ENCODE data around the gene ARL5C.

ARL5C gene

DNA sequence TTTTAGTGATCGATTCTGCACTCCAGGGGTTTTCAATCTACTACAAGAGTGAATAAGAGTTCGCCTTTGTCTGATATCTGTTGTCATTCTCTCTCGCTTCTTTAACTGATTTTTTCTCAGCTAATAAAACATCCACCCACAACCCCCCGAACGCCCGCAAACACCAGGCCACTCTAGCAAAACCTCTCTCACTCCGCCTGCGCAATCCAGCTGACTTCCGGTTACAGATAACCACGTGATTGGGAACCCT is 33.8 kb upstream of the ARL5C start:
- peaks cover 7 to 66% (median 55%) of the 10 kb centered on the region in 4 experiments for H3K4me1 ChIP-seq (ENCODE audit: control extremely low read depth in 1 of 4, control insufficient read depth in 4 of 4, insufficient read depth in 4 of 4, low read length in 3 of 4)
- H3K4me3 ChIP-seq (ENCODE audit: control insufficient read depth in 1 of 7, extremely low read depth in 1 of 7, insufficient read depth in 4 of 7, low read depth in 2 of 7, low read length in 6 of 7): peak overlapping the region; percentile 50 to 100 (median 89)
- 2% methylated on average over 6 of the region's 10 CpGs for WGBS (ENCODE audit: insufficient coverage)
- POLR2A ChIA-PET: interaction anchor here (0.8 to 1.5 kb wide), 3 partner anchors 9 to 18 kb away, joined by 3 to 6 read pairs (median 3); no protein-coding TSS in a partner anchor
- CTCF ChIA-PET: interaction anchor here (0.6 to 13.9 kb wide), 6 partner anchors 9 to 223 kb away, joined by 3 to 425 read pairs (median 3); no protein-coding TSS in a partner anchor
- peaks cover 17 to 35% (median 29%) of the 10 kb centered on the region in 4 experiments for H3K36me3 ChIP-seq (ENCODE audit: control insufficient read depth in 4 of 4, insufficient read depth in 4 of 4, low read length in 3 of 4)
- peak overlapping the region; percentile 100 for H3K27ac ChIP-seq (ENCODE audit: insufficient read depth in 1 of 2, low read depth in 1 of 2, low read length in 2 of 2, poor library complexity in 1 of 2, severe bottlenecking in 2 of 2)
- DNase-seq: peak; percentile 95 to 98 (median 98)
- no peaks in the 10 kb centered on the region for H3K27me3 ChIP-seq (replicated peaks in 2 of 5; ENCODE audit: control insufficient read depth in 4 of 5, insufficient read depth in 5 of 5, low read length in 4 of 5)
- no peaks in the 10 kb centered on the region for H3K9me3 ChIP-seq (ENCODE audit: control extremely low read depth in 1 of 5, control insufficient read depth in 4 of 5, insufficient read depth in 2 of 5, low read depth in 1 of 5, low read length in 4 of 5)

DNA sequence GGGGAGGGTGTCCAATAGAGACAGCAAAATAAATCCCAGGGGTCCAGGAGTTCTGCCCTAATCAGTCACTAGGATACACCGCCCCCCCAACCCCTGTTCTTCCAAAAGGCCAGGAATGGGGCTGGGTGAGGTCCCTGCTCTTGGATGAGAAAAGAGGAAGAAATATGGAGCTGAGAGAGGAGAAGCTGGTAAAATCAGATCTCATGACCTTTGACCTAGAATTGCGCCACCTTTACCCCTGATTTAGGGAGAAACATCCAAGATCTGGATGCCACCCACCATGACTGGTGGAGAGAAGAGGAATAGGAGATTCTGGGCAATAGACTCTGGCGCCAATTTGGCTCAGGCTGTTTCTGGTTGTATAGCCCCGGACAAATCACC is 32.2 kb upstream of the ARL5C start:
- no peak overlapping the region for H3K27ac ChIP-seq (ENCODE audit: insufficient read depth in 1 of 2, low read depth in 1 of 2, low read length in 2 of 2, poor library complexity in 1 of 2, severe bottlenecking in 2 of 2)
- H3K4me3 ChIP-seq (ENCODE audit: control insufficient read depth in 1 of 7, extremely low read depth in 1 of 7, insufficient read depth in 4 of 7, low read depth in 2 of 7, low read length in 6 of 7): peak overlapping the region in 6 of 7 experiments; percentile 16 to 84 (median 75)
- CTCF ChIA-PET: interaction anchor here (13.9 kb wide), 1 partner anchor 42 kb away, joined by 425 read pairs; no protein-coding TSS in a partner anchor

GRCh38 chr17:39197380-39198185 is 31.6 kb upstream of the ARL5C start, which contains the start of gene CACNB1:
TSS of gene CACNB1 (minus strand) at chr17:39197669. CDS start at chr17:39197495, 174 bp downstream.
- Histone ChIP-seq H3K27ac (ENCODE audit: insufficient read depth in 1 of 2, low read depth in 1 of 2, low read length in 2 of 2, poor library complexity in 1 of 2, severe bottlenecking in 2 of 2) (no peak within 1 kb of the TSS), H3K27me3 (replicated peaks in 2 of 5; ENCODE audit: control insufficient read depth in 4 of 5, insufficient read depth in 5 of 5, low read length in 4 of 5) (no peaks in the 10 kb centered on the region), H3K9me3 (ENCODE audit: control extremely low read depth in 1 of 5, control insufficient read depth in 4 of 5, insufficient read depth in 2 of 5, low read depth in 1 of 5, low read length in 4 of 5) (no peaks in the 10 kb centered on the region), H3K4me1 (ENCODE audit: control extremely low read depth in 1 of 4, control insufficient read depth in 4 of 4, insufficient read depth in 4 of 4, low read length in 3 of 4) (peaks cover 7 to 66% (median 55%) of the 10 kb centered on the region in 4 experiments), H3K36me3 (ENCODE audit: control insufficient read depth in 4 of 4, insufficient read depth in 4 of 4, low read length in 3 of 4) (peaks cover 5 to 20% (median 15%) of the 10 kb centered on the region in 4 experiments), H3K4me3 (ENCODE audit: control insufficient read depth in 1 of 7, extremely low read depth in 1 of 7, insufficient read depth in 4 of 7, low read depth in 2 of 7, low read length in 6 of 7) (peak within 1 kb of the TSS; percentile 63 to 84 (median 73))
- DNase-seq: peak; percentile 39 to 68 (median 53)
- WGBS (ENCODE audit: insufficient coverage): under 1% methylated on average over 21 of the region's 55 CpGs
- ChIA-PET POLR2A (interaction anchor here (0.7 kb wide), 1 partner anchor 446 kb away, joined by 4 read pairs; no protein-coding TSS in a partner anchor), CTCF (interaction anchor here (13.9 kb wide), 1 partner anchor 42 kb away, joined by 425 read pairs; no protein-coding TSS in a partner anchor)

More for the DNA sequence above, 32.2 kb upstream of the ARL5C start:
- POLR2A ChIA-PET: interaction anchor here (0.7 kb wide), 1 partner anchor 445 kb away, joined by 4 read pairs; no protein-coding TSS in a partner anchor
- peak in 1 of 3 donors; percentile 15 for DNase-seq
- no peaks in the 10 kb centered on the region for H3K9me3 ChIP-seq (ENCODE audit: control extremely low read depth in 1 of 5, control insufficient read depth in 4 of 5, insufficient read depth in 2 of 5, low read depth in 1 of 5, low read length in 4 of 5)
- 80% methylated on average over 1 of the region's 4 CpGs for WGBS (ENCODE audit: insufficient coverage)
- peaks cover 7 to 66% (median 55%) of the 10 kb centered on the region in 4 experiments for H3K4me1 ChIP-seq (ENCODE audit: control extremely low read depth in 1 of 4, control insufficient read depth in 4 of 4, insufficient read depth in 4 of 4, low read length in 3 of 4)
- peaks cover 6 to 20% (median 17%) of the 10 kb centered on the region in 4 experiments for H3K36me3 ChIP-seq (ENCODE audit: control insufficient read depth in 4 of 4, insufficient read depth in 4 of 4, low read length in 3 of 4)
- H3K27me3 ChIP-seq (replicated peaks in 2 of 5; ENCODE audit: control insufficient read depth in 4 of 5, insufficient read depth in 5 of 5, low read length in 4 of 5): no peaks in the 10 kb centered on the region

- DNase-seq: peak in 1 of 3 donors; percentile 63
- peaks cover 7 to 62% (median 52%) of the 10 kb centered on the region in 4 experiments for H3K4me1 ChIP-seq (ENCODE audit: control extremely low read depth in 1 of 4, control insufficient read depth in 4 of 4, insufficient read depth in 4 of 4, low read length in 3 of 4)
- ChIA-PET POLR2A (no interaction called here), CTCF (no interaction called here)
- H3K4me3 ChIP-seq (ENCODE audit: control insufficient read depth in 1 of 7, extremely low read depth in 1 of 7, insufficient read depth in 4 of 7, low read depth in 2 of 7, low read length in 6 of 7): peak overlapping the region; percentile 63 to 84 (median 73)
- no peaks in the 10 kb centered on the region for H3K27me3 ChIP-seq (replicated peaks in 2 of 5; ENCODE audit: control insufficient read depth in 4 of 5, insufficient read depth in 5 of 5, low read length in 4 of 5)
- peaks cover 2 to 19% (median 11%) of the 10 kb centered on the region in 4 experiments for H3K36me3 ChIP-seq (ENCODE audit: control insufficient read depth in 4 of 4, insufficient read depth in 4 of 4, low read length in 3 of 4)
- no peaks in the 10 kb centered on the region for H3K9me3 ChIP-seq (ENCODE audit: control extremely low read depth in 1 of 5, control insufficient read depth in 4 of 5, insufficient read depth in 2 of 5, low read depth in 1 of 5, low read length in 4 of 5)
- H3K27ac ChIP-seq (ENCODE audit: insufficient read depth in 1 of 2, low read depth in 1 of 2, low read length in 2 of 2, poor library complexity in 1 of 2, severe bottlenecking in 2 of 2): no peak overlapping the region
- WGBS (ENCODE audit: insufficient coverage): 2% methylated on average over 12 of the region's 30 CpGs
Observed at GRCh38 chr17:39196808-39197291, 30.9 kb upstream of the ARL5C start.

- Histone ChIP-seq H3K27me3 (replicated peaks in 2 of 5; ENCODE audit: control insufficient read depth in 4 of 5, insufficient read depth in 5 of 5, low read length in 4 of 5) (no peaks in the 10 kb centered on the region), H3K4me1 (ENCODE audit: control extremely low read depth in 1 of 4, control insufficient read depth in 4 of 4, insufficient read depth in 4 of 4, low read length in 3 of 4) (peaks cover 7 to 56% (median 47%) of the 10 kb centered on the region in 4 experiments), H3K9me3 (ENCODE audit: control extremely low read depth in 1 of 5, control insufficient read depth in 4 of 5, insufficient read depth in 2 of 5, low read depth in 1 of 5, low read length in 4 of 5) (no peaks in the 10 kb centered on the region), H3K36me3 (ENCODE audit: control insufficient read depth in 4 of 4, insufficient read depth in 4 of 4, low read length in 3 of 4) (peaks cover 2 to 21% (median 10%) of the 10 kb centered on the region in 4 experiments), H3K4me3 (ENCODE audit: control insufficient read depth in 1 of 7, extremely low read depth in 1 of 7, insufficient read depth in 4 of 7, low read depth in 2 of 7, low read length in 6 of 7) (peak overlapping the region in 4 of 7 experiments; percentile 1 to 84 (median 58)), H3K27ac (ENCODE audit: insufficient read depth in 1 of 2, low read depth in 1 of 2, low read length in 2 of 2, poor library complexity in 1 of 2, severe bottlenecking in 2 of 2) (no peak overlapping the region)
- ChIA-PET CTCF (interaction anchor here (1.3 to 1.5 kb wide), 3 partner anchors 10 to 22 kb away, joined by 3 to 9 read pairs (median 4); no protein-coding TSS in a partner anchor), POLR2A (no interaction called here)
- DNase-seq: no peak
- 100% methylated on average over 1 of the region's 8 CpGs for WGBS (ENCODE audit: insufficient coverage)
Observed at GRCh38 chr17:39196241-39196807, 30.4 kb upstream of the ARL5C start.

DNA sequence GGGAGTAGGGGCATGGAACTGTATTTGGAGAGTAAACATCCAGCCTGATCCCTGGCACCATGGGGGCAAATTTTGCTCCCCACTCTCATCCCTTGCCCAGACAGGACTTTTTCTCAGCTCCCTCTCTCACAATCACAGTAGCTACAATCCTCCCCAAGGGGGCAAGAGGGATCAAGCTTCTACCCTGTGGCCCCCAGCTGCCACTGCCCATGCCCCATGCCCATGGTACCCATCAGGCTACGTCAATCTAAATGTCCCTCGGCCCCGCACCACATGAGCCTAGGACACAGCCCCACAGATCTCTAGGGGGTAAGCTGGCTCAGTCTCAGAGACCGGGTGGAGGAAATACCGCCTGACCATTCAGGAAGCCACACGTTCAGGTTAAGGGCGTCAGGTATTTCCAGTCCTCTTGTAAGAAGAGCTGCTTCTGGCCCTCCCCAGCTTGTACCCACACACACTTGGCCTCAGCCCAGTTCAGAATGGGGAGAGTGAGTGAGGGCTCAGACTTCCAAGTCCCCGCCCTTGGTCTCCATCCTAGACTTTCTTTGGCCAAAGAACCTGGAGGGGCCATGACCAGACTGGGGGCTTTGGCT is 29.7 kb upstream of the ARL5C start:
- DNase-seq: peak in 1 of 3 donors; percentile 40
- Histone ChIP-seq H3K27ac (ENCODE audit: insufficient read depth in 1 of 2, low read depth in 1 of 2, low read length in 2 of 2, poor library complexity in 1 of 2, severe bottlenecking in 2 of 2) (no peak overlapping the region), H3K9me3 (ENCODE audit: control extremely low read depth in 1 of 5, control insufficient read depth in 4 of 5, insufficient read depth in 2 of 5, low read depth in 1 of 5, low read length in 4 of 5) (no peaks in the 10 kb centered on the region), H3K27me3 (replicated peaks in 2 of 5; ENCODE audit: control insufficient read depth in 4 of 5, insufficient read depth in 5 of 5, low read length in 4 of 5) (no peaks in the 10 kb centered on the region), H3K36me3 (ENCODE audit: control insufficient read depth in 4 of 4, insufficient read depth in 4 of 4, low read length in 3 of 4) (peaks cover 3 to 23% (median 10%) of the 10 kb centered on the region in 4 experiments), H3K4me1 (ENCODE audit: control extremely low read depth in 1 of 4, control insufficient read depth in 4 of 4, insufficient read depth in 4 of 4, low read length in 3 of 4) (peaks cover 7 to 50% (median 41%) of the 10 kb centered on the region in 4 experiments), H3K4me3 (ENCODE audit: control insufficient read depth in 1 of 7, extremely low read depth in 1 of 7, insufficient read depth in 4 of 7, low read depth in 2 of 7, low read length in 6 of 7) (peak overlapping the region in 1 of 7 experiments; percentile 33)
- ChIA-PET CTCF (interaction anchor here (0.6 to 1.5 kb wide), 7 partner anchors 11 to 213 kb away, joined by 3 to 9 read pairs (median 5); no protein-coding TSS in a partner anchor), POLR2A (no interaction called here)
- 24% methylated on average over 5 of the region's 8 CpGs for WGBS (ENCODE audit: insufficient coverage)
